ENCODE measurements around the gene HGF.
"Not testable (repeated sequence)": the region's sequence is repeated elsewhere in the genome, so short reads cannot be mapped to it uniquely, and the experiment has no call there.

HGF gene

GRCh38 chr7:81775560-81775959 is 5.7 kb upstream of the HGF start:
- no peak for DNase-seq

DNA sequence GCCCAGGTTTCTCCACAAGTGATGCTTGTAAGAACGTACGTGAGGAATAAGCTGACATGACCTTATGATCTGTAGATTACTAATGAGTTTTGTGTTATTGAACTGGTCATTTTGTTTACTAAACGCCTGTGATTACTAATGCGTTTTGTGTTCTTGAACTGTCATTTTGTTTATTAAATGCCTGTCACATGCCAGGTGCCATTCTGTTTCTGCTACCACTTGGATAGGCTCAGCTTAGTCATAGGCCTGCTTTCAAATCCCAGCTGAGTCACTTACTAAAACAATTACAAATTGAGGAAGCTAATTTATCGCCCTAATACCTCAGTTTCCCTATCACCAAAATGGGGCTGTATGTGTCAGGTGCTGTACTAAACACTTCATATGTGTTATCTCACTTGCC is 4.7 kb upstream of the HGF start:
- DNase-seq, result no peak

GRCh38 chr7:81770728-81771223 is 929 bp upstream of the HGF start:
- no peak for DNase-seq

GRCh38 chr7:81768951-81769778 is 682 bp downstream of the HGF start:
- no peak for DNase-seq

GRCh38 chr7:81767926-81768325 is 1.9 kb downstream of the HGF start:
- DNase-seq, result no peak

- no peak for DNase-seq
Observed at GRCh38 chr7:81761821-81762220, 8.0 kb downstream of the HGF start.

GRCh38 chr7:81761031-81761430 is 8.8 kb downstream of the HGF start:
- no peak for DNase-seq

GRCh38 chr7:81754918-81755696 is 14.7 kb downstream of the HGF start:
- DNase-seq, result no peak

- DNase-seq, result no peak
Observed at GRCh38 chr7:81753392-81753791, 16.5 kb downstream of the HGF start.

DNA sequence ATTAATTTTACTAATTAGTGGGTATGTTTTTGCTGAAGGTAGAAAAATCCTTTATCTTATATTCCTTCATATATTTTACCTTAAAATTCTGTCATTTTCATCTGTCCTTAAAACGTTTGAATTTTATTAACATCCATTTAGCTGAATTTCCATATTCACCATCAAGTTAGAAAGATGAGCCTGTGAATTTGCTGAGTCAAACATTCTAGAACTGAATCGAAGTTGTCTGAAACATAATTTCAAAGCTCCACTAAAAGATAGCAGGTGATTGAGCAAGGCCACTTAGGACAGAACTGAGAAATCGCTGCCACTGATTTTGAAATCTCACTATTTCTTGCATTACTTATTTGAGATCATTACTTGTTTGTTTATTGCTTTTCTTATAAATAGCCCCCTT is 17.5 kb downstream of the HGF start:
- DNase-seq, result no peak

- no peak for DNase-seq
Observed at GRCh38 chr7:81751619-81752317, 18.1 kb downstream of the HGF start.

- DNase-seq, result no peak
Observed at GRCh38 chr7:81745637-81746036, 24.2 kb downstream of the HGF start.

DNA sequence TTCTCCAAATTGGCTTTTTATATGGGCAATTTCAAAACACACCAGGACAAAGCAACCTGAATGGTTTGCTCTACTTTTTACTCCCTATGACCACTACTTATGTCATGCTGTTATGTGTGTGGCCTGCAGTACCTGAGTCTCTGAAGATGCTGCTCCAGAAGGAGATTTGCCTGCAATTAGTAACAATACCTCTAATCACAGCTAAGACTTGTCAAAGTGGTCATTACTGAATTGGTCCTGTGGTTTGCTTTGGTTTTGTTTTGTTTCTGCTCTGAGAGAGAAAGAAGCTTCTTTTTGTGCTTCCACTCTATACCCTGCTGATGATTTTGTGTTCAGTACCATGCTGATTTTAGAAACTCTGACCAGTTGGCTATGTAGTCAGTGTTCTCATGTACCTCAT is 25.5 kb downstream of the HGF start:
- no peak for DNase-seq

- DNase-seq, result no peak
Observed at GRCh38 chr7:81743665-81744064, 26.2 kb downstream of the HGF start.

- DNase-seq, result no peak
Observed at GRCh38 chr7:81743201-81743600, 26.6 kb downstream of the HGF start.

- DNase-seq, result no peak
Observed at GRCh38 chr7:81740403-81740802, 29.4 kb downstream of the HGF start.

DNA sequence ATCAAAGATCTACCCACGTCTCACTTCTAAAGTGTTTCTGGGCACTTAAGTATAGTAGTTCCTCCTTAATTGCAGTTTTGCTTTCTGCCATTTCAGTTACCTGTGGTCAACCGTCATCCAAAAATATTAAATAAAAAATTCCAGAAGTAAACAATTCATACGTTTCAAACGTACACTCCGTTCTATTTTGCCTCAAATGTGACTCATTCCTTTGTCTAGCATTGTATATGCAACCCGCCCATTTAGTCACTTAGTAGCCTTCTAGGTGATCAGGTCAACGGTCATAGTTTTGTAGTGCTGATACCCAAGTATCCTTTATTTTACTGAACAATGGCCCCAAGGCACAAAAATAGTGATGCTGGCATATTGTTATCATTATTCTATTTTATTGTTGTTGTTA is 33.8 kb downstream of the HGF start:
- DNase-seq, result no peak

DNA sequence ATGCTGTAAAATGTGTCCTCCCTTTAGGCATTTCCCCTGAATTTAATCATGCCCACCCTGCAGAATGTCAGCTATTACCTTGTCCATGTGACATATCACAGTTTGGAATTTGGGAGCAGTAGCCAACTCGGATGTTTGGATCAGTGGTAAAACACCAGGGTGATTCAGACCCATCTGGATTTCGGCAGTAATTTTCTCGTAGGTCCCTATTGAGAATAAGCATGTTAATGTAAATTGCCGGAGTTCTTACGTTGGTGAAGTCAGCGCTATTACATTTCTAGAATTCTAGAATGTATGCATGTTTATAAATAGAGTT is 44.1 kb downstream of the HGF start:
- DNase-seq, result no peak

DNA sequence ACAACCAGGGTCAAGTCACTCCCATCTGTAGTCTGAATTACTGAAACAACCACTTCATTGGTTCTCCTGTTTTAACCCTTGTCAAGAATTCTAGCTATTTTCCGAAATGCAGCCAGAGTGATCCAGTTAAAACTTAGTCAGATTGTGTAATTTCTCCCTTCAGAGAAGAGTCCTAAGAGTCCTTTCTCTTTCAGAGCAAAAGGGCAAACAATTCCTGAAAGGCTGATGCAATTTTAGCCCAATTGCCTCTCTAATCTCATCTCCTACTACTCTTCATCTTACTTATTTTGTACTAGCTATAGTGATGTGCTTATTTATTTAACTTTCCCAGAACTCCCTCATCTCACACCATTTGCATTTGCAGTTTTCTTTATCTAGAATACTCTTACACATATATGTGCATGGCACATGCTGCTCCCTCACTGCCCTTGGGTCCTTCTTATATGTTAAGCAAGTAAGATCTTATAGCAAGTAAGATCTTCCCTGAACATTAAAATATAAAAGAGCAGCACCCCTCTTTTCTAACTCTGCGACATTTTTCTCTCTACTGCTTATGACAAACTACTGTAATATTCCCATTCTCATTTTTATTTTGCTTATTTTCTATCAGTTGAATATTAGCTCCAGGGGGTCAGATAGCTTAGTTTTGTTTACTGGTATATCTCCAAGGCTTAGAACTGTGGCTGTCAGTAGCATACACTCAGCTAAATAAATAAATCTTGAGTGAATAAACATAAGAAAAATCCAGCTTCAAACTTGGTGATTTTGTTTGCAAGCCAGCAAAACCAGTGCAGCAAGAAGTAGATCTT is 44.6 kb downstream of the HGF start:
- DNase-seq, result no peak

DNA sequence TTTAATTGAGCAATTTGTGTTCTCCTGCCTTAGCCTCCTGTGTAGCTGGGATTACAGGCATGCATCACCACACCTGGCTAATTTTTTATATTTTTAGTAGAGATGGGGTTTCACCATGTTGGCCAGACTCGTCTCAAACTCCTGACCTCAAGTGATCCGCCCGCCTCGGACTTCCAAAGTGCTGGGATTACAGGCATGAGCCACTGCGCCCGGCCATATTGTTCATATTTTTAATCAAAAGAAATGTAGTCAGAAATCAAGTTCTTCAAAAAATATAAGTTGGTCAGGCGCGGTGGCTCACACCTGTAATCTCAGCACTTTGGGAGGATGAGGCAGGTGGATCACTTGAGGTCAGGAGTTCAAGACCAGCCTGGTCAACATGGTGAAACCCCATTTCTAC is 47.6 kb downstream of the HGF start:
- DNase-seq, result not testable (repeated sequence)

GRCh38 chr7:81721437-81721836 is 48.4 kb downstream of the HGF start:
- DNase-seq, result no peak

DNA sequence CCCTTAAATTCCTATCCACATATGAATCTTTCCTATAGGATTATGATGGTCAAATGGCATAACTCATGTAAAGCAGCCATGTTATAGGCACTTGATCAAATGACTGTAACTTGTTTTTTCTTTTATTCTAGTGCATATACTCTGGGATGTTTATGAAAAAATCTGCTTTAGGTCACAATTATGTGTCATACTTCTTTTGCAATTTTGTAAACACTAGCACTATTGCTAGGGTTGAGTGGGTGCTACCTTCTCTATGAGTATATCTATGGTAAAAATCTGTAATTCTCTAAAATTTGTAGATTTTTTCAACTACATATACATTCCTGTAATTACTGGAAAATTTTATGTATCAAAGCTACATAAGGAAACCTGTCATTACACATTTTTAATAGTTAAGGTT is 50.0 kb downstream of the HGF start:
- no peak for DNase-seq

Data from NCI-H1048 (cell line).